HG02870 (cell line): ENCODE data around the gene DOCK1.

Experiments
- ATAC-seq: cut with Tn5 transposase; IDR thresholded peaks from one replicate; pipeline ENCODE4 v1.9.1; 2021; ENCODE audit warnings: mild to moderate bottlenecking, moderate library complexity; ENCODE audit not compliant: unreplicated experiment

DOCK1 gene

DNA sequence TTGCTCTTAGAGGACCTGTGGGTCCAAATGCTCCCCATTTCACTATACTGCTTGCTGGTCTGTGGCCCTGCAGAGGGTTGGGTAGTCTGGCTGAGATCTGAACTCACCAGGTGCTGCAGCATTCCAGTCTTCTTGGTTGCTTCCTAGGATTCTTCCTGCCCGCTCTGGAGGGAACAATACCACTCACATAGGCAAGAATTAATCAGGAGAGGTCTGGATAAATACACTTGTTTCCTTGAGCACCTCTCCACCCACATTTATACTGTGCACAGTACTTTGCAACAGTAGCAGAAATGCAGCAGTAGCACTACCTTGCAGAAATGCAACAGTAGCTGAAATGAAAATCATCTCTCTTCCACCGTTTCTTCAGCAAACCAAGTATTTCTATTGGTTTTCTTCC, 165.9 kb downstream of the DOCK1 start:
- no peak for ATAC-seq

DNA sequence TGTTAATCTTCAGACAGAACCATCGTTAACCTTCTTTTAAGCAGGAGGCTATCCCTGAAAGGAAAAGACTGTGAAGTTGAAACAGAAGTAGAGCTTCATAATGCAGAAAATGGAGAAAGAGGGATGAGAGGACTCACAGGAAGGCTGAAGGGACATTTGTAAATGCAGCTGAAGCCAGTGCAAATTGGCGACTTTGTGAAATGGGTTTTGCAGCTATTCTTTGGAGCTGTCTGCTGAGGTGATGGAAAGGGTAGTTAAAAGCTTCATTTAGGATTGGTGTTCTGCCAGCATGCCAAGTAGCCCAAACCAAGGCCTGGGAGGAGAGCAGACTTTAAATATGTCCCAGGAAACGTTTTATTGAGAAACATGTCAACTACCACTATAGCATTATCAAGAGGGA, 168.4 kb downstream of the DOCK1 start:
- no peak for ATAC-seq

DNA sequence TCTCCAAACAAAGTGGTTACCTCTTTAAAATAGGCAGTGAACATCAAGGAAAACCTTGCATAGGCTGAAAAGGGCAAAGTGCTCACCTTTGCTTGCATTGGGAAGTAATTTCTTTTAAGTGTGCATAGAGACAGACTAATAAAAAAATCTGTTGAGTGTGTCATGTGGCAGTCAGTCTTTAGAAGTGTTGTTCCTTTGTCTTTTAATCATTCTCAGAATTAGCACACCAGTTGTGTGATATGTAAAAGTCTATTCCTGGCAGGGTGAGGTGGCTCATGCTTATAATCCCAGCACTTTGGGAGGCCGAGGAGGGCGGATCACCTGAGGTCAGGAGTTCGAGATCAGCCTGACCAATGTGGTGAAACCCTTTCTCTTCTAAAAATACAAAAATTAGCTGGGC, 174.2 kb downstream of the DOCK1 start:
- ATAC-seq: no peak

DNA sequence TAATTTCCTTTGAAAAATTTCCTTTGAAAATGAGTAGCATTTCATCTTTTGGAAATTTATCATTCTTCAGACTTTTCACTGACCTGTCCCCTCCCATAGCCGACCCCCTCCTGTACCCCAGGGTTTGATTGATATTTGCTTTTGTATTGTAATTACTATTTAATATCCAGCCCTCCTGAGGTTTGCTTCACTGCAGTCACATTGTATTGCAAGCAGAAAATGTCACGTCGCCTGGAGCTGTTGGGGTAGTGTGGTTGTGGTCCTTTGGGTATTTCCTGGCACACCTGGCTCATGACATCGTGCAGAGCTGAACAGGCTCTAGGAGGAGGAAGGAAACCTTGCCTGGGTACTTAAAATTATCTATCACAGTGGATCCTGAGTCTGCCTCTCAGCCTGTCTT, 175.1 kb downstream of the DOCK1 start:
- ATAC-seq: no peak

DNA sequence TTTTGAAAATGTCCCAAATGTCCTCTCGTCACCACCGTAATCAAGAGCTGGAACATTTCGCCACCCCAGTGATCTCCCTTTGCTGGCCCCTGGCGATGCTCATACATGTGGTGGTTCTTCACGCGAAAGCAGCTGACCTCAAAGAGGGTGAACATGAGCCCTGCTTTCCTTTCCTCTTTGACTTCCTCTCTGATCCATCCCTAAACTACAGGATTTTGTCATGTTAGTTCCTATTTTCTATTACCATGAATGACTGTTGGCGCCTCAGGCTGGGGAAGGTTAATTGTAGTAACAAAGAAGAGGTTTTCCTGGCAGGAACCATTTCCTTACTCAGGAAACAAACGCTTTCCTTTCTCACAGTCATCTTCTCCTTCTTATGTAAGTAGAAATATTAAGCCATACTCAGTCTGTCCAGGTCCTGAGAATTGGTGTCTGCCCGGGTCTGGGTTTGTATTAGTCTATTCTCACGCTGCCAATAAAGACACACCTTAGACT, 176.7 kb downstream of the DOCK1 start:
- no peak for ATAC-seq

DNA sequence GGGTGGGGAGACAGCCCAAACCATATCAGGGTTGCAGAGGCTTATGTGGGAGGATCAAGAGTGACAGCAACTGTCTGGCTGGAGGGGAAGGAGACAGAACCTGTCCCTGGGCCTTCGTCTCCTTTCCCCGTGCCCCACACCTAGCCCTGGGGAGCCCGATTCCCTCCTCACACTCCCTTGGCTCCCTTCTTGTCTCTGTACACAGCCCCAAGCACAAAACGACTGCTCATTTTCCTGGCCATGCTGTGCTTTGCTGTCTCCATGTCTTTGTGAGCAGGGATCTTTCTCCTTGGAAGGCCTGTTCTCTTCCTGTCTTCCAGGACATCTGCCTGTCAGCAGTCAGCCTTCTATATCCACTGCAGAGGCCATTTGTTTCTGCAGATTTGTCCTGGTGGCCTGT, 177.4 kb downstream of the DOCK1 start:
- no peak for ATAC-seq

DNA sequence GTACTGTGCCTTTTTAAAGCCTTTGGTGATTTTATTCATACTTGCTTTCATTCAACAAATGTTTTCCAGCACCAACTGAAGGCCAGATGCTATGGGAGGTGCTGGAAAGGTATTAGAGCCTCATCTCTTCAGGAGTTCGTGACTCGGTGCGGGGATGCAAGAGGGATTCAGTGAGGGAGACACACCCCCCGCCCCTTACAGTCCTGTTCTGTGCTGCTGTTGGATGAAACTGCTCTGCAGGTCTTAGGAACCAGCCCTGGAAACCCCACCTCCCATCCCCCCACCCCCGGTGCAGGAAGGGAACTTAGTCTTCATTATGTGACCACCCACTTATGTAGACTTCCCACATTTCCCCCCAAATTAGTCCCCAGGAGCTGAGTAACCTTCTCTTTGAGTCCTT, 180.7 kb downstream of the DOCK1 start:
- no peak for ATAC-seq

DNA sequence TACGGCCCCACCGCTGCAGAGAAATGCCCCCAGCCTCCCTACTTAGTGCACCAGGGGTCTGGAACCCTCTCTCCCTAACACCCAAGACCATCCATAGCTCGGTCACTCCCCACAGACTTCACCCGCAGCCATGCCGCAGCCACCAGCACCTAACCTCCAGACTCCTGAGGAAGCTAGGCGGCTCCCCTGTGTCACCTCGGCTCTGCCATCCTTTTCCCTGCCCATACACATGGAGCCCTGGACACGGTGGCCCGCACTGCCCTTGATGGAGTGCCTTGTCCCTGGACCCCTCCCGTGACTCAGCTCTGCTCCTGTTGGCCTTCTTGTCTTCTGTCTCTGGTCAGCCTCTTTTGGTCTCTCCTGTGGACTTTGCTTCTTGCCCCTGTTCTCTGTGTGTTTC, 183.7 kb downstream of the DOCK1 start:
- ATAC-seq: no peak

DNA sequence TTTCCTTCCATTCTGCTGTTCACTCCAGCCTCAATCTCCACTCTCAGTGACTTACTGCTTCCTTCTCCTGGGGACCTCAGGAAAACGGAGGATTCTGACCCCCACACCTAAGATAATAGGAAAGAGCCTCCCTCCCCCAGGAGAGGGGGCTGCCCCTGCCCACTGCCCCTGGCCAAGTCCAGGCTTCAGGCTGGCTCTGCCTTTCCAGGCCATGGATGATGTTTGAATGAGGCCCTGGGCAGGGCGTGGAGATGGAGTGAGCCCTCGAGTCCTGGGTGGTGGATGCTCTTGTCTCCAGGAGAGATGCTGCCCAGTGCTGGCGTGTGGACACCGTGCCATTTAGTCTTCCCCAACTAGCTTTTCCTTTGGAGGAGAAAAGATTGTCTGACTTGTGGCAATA, 184.2 kb downstream of the DOCK1 start:
- no peak for ATAC-seq

DNA sequence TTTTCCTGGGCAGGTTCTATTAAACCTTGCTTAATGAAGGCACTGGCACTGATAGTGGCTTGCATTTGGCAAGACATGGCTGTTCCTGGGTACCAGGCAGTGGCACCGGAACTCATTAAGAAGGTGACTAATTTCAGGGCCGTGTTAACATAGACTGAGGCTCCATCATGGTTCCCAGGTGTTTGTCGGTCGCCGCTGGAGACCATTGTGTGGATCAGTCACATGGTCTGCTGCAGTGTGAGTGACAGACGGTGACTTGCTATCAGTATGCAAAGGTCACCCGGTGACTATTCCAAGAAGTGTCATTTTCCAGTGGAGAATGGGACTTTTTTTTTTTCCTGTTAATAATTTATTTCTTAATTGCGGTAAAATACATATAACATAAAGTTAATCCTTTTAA, 184.9 kb downstream of the DOCK1 start:
- no peak for ATAC-seq

DNA sequence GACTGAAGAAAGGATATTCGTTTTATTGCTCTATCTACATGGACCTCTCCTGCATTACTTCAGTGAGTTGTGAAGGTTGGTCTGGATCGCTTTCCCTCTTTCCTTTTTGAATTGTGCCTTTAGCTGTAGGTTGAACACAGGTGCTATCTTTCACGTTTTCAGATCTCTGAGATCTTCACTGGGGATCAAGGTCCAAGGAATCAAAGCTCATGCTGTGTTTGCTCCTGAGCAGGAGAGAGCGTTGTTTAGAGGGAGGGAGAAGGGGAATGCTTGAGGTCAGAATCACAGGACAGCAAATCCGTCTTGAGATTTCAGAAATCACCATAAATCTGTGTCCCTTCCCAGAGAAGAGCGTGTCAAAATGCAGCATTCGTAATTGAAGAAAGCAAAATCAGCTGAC, 186.1 kb downstream of the DOCK1 start:
- no peak for ATAC-seq

DNA sequence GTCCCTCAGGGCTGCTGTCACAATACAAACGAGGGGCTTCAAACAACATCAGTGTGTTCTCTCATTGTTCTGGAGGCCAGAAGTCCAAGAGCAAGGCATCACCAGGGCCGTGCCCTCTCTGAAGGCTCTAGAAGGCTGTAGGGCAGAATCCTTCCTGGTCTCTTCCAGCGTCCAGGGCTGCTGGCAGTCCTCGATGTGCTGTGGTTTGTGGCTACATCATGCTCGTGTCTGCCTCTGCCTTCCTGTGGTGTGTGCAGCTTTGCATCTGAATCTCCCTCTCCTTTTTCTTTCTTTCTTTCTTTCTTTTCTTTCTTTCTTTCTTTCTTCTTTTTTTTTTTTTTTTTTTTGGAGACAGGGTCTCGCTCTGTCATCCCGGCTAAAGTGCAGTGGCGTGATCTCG, 187.7 kb downstream of the DOCK1 start:
- no peak for ATAC-seq

DNA sequence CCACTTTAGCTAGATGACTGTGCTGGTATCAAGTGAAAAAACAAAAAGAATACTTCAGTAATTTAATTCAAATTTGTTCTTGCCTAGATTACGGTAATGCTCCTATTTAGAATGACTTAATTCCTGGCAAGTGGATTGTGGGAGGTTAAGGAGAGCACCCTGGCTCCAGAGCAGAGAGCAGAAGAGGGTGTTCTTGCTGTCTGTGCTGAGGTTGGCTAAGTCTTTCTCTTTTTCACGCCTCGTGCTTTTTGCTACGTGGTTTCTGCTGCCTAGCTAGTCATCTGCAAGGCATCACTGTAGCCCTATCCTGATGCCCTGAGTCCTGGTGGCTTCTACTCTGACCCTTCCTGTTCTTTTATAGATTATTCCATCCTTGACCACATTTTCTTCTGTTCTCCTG, 189.8 kb downstream of the DOCK1 start:
- no peak for ATAC-seq

DNA sequence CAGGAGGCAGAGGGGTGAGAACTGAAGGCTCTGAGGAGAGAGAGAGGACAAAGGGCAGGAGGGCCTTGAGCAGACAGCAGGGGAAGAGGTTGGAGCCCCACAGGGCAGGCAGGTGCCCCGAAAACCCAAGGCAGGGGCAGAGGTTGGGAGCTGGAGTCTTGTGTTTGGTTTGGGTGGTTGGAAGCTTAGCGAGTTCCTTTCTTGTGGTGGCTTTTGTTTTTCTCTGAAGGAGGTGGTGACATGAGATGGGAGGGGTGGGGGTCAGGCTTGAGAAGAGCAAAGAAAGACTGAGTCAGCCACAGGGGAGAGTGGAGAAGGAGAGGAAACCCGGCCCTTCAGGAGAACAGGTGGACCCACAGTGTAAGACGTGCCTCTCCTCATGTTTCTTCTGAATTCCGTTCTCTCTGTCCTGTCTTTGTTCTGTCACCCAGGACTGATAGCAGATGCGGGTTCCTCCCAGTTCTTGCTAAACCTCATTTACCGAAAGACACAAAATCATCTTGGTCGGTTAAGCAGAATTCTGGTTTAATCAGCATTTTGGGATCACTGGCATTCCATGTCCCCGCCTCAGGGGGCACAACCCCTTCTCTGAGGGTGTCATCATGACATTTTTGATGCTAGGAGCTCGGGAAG, 195.9 kb downstream of the DOCK1 start:
- no peak for ATAC-seq

DNA sequence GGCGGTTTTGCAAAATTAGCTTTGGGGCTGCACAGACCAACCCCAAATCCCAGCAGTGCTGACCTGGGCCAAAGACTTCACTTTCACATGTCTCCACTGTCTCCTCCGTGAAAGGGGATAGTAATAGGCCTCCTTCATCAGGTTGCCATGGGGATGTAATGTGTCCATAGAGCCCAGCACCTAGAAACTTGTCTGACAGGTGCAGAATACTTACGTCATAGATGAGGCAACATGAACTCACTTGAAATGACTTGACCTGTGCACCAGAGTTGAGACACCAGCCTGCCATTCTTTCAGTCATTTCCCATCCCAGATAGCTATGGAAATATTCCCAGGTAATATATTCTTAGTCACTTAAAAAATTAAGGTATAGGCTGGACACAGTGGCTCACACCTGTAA, 196.9 kb downstream of the DOCK1 start:
- ATAC-seq: no peak

DNA sequence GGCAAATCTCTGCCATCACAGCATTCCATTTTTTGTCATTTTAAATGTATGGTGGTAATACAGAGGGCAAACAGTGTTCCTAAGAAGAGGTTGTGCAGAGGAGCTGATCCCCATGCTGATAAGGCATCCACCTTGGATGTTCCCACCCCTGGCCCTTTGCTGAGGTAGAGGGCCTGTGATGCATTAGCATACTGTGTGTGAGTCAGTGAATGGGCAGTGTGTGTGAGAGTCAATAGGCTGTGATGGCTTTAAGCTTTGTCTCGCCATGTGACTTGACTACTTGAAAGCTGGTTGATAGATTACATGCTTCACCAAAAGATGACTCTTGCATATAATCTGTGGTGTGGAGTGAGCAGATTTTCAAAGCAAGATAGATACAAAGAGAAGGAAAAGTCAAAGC, 209.9 kb downstream of the DOCK1 start:
- ATAC-seq: no peak

DNA sequence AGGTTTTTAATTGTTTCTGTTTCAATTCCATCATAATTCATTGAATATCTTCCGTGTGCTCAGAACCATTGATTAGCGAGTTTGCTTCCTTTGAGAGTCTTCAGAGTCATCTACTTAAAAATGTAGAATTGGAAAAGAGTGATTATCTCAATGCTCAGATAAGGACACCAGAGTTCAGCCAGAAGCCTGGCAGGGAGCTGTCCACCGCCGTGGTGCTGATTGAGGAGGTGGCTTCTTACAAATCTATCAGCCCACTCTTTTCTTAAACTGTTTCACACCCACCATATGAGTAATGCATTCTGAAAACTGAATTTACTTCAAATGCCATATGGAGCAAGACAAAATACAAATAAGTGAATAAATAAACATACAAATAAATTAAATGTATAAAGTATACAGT, 211.9 kb downstream of the DOCK1 start:
- no peak for ATAC-seq

DNA sequence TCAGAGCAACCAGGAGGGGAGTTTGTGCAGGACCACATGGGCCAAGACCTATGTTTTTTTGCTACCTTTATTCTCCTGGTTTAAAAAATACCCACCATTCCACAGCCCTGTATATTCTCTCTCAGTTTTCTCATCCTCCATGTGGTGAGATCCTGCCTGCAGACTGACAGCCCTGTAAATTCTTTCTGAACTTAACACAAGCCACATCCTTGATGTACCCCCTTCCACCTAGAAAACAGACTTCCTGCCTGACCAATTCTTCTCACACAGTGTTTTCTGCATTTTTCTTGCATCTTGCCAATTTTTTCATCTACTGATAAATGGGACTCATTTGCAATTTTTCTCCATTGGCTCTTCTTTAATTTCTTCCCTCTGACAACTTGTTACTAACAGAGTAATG, 212.8 kb downstream of the DOCK1 start:
- ATAC-seq: no peak

DNA sequence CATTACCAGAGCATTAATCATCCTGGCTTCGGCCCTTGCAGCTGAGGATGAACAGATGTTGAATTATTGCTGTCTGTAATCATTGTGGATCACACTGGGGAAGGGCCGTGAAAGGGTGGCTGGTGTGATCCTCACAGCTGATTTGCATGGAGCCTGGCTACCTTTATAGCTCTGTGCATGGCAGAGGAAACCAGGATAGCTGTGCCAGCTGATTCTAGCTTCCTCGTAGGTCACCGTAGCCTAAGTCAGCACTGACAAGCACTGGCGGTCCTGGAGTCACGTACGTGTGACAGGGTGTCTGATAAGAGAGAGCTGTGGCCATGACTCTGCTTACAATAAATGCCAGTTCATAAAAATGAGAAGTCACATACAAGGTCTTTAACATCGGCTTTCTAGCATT, 214.7 kb downstream of the DOCK1 start:
- no peak for ATAC-seq

DNA sequence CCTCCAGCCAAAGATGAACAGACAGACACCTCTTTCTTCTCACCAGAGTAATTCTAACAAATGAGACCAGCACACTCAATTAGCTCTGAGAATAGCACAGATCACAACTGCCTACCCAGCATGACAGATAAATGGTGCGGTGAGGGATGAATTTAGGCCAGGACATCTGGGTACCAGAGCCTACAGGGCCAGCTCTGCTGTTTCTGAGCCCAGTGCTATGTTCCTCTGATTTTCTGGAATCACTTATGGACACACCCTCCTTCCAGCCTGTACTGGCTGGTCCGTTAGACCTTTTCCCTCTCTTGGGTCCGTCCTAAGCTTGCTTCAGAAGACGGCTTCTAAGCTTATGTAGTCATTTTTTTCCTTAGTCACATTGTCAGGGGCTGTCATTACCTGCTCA, 217.6 kb downstream of the DOCK1 start:
- ATAC-seq: no peak

DNA sequence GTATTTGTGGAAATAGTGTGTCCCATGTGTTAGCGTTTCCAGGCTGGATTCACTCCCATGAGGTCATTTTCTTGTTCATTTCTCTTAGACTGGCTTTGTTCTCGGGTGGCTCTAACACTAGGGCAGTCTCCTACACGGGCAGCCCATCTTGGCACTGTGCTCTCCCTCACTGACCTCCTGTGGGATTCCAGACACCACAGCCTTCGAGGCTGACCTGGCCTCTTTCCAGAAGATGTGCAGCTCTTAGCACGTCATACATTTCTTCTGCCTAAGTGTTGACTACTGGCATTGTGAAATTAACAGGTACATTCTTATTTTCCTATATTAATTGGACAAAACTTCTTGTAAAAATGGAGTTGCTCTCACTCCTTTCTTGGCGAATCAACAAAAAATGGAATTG, 218.4 kb downstream of the DOCK1 start:
- no peak for ATAC-seq

DNA sequence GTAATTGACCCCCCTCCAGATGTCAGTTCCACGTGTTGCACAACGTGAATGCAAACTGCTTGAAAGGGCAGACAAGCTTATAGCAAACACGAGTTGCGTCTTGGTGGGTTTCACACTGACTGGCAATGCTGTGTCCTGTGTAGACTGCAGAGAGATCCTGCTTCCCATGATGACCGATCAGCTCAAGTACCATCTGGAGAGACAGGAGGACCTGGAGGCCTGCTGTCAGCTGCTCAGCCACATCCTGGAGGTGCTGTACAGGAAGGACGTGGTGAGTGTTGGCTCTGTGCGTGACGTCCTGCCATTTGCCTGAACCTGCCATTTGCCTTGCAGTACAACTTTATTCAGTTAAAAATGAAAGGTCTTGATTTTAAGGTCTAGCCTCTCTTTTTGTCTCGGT, 220.1 kb downstream of the DOCK1 start:
- ATAC-seq: no peak

DNA sequence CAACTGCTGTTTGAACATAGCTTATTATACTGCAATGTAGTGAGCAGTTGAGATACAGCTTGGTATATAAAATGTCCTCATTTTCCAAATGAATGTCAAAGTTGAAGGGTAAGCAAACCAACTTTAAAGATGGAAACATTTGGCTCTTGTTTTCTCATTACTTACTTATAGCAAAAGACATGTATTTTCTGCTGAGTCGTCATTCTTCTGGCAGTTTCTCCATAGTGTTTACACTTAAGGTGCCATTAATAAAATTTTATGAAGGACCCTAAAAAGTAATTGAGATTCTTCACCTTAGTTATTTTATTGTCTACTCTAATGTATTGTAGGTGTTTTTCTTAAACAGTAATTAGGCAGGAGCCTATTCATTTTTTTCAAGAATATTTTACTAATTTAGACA, 222.6 kb downstream of the DOCK1 start:
- no peak for ATAC-seq

DNA sequence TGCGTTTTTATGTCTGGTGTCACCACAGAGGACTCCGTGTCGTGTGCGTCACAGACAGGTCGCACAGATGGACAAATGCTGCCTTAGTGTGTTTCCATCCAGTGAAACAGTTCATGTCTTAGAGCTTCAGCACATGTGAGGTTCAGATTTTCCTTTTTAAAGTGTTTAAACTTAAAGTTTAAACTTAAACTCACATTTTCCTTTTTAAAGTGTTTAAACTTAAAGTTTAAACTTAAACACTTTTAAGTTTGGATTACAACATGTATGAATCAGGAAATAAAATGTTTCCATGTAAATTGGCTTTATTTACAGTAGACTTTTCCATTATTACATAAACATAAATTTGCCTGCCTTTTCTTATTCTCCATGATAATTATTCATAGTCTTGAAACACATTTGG, 223.9 kb downstream of the DOCK1 start:
- no peak for ATAC-seq
